ENCODE data around the gene HEPHL1. TPM values are rescaled to one million over a fixed set of nuclear protein-coding genes. Genes with fewer than 3 reads are reported as not detected.

Gene HEPHL1
- total RNA-seq, 2 donors from 2014 or later: not detected

DNA sequence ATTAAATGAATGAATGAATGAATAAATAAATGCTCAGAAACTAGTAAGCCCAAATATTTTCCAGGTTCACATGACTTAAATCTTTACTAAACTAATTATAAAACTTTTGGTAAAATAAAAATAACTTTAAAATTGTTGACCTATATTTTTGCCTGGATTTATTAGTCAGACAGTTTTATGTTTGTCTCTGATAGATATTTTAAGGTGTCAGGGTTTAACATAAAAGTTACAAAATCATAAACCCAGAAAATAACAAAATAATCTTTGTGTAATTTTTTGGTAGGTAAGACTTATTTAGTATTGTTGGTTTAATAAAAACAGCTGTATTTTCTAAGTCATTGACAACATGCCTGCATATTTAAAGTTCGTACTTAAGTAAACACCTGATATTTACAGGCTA, 27.4 kb upstream of the HEPHL1 start:
- H3K27ac Mint-ChIP-seq: no peak overlapping the region
- peaks cover 5% of the 10 kb centered on the region for H3K27me3 Mint-ChIP-seq
- DNase-seq (no peak), ATAC-seq (no peak)
- H3K9me3 ChIP-seq (ENCODE audit: control insufficient read depth, low read length, poor library complexity, severe bottlenecking): no peaks in the 10 kb centered on the region
- H3K4me3 Mint-ChIP-seq: no peak overlapping the region
- H3K4me1 Mint-ChIP-seq: no peaks in the 10 kb centered on the region
- H3K36me3 Mint-ChIP-seq (ENCODE audit: low read depth): no peaks in the 10 kb centered on the region

DNA sequence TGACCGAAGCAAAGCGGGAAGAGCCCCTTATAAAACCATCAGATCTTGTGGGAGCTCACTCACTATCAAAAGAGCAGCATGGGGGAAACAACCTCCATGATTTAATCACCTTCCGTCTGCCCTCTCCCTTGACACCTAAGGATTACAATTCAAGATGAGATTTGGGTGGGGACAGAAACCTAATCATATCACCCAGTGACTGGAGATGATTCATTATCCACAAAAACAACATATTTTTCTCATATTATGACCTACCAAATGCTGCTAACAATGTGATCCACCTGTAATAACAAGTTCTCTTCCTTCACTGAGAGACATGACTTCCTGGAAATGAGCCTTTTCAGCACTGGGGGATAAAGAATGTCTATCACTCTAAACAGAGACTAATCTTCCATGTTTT, 23.4 kb upstream of the HEPHL1 start:
- no peak for DNase-seq
- Mint-ChIP-seq H3K27me3 (no peaks in the 10 kb centered on the region), H3K4me1 (no peaks in the 10 kb centered on the region), H3K27ac (no peak overlapping the region), H3K4me3 (no peak overlapping the region), H3K36me3 (ENCODE audit: low read depth) (no peaks in the 10 kb centered on the region)
- no peaks in the 10 kb centered on the region for H3K9me3 ChIP-seq (ENCODE audit: control insufficient read depth, low read length, poor library complexity, severe bottlenecking)
- ATAC-seq: no peak

DNA sequence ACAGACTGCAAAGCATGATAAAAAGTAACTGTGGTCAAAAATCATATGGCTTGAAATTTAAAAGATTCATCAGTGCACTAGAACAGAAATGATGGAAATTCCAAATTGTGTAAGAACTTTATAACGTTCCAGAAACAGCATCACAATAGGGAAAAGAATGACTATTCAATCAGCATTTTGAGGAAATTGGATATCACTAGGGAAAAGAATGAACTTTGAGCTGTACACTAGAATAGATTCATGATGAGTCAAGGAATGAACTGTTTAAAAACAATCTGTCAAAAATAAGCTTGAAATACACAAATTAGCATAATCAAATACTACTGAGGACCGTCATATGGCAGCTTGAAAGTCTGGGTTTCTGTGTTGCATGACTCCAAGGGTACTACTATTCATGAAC, 20.5 kb upstream of the HEPHL1 start:
- no peak overlapping the region for H3K4me3 Mint-ChIP-seq
- ATAC-seq: no peak
- H3K4me1 Mint-ChIP-seq: no peaks in the 10 kb centered on the region
- H3K36me3 Mint-ChIP-seq (ENCODE audit: low read depth): no peaks in the 10 kb centered on the region
- H3K27ac Mint-ChIP-seq: no peak overlapping the region
- H3K9me3 ChIP-seq (ENCODE audit: control insufficient read depth, low read length, poor library complexity, severe bottlenecking): no peaks in the 10 kb centered on the region
- no peaks in the 10 kb centered on the region for H3K27me3 Mint-ChIP-seq
- no peak for DNase-seq

DNA sequence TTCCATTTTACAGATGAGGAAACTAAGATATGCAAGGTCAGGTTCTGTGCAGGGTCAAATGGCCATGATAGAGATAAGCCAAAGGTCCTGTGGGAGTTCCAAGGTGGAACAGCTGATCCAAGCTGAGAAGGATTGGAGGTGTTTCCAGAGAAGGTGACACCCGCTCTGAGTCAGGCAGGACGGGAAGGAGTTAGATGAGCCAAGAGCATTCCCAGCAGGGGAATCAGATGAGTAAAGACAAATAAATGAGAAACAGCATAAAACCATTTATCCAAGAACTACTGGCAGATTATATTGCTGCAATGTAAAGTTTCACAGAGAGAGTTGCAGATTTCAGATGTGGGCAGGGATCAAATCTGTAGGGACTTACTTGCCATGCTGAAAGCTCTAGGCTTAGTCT, 18.9 kb upstream of the HEPHL1 start:
- DNase-seq (no peak), ATAC-seq (no peak)
- H3K9me3 ChIP-seq (ENCODE audit: control insufficient read depth, low read length, poor library complexity, severe bottlenecking): no peaks in the 10 kb centered on the region
- Mint-ChIP-seq H3K27me3 (no peaks in the 10 kb centered on the region), H3K4me3 (no peak overlapping the region), H3K36me3 (ENCODE audit: low read depth) (no peaks in the 10 kb centered on the region), H3K4me1 (no peaks in the 10 kb centered on the region), H3K27ac (no peak overlapping the region)

- Mint-ChIP-seq H3K27me3 (no peaks in the 10 kb centered on the region), H3K4me1 (no peaks in the 10 kb centered on the region), H3K27ac (no peak overlapping the region), H3K36me3 (ENCODE audit: low read depth) (no peaks in the 10 kb centered on the region), H3K4me3 (no peak overlapping the region)
- H3K9me3 ChIP-seq (ENCODE audit: control insufficient read depth, low read length, poor library complexity, severe bottlenecking): no peaks in the 10 kb centered on the region
- no peak for DNase-seq
- no peak for ATAC-seq
These were observed 13.7 kb upstream of the HEPHL1 start for GRCh38 chr11:94007426-94007825.

- ATAC-seq (no peak), DNase-seq (no peak)
- Mint-ChIP-seq H3K36me3 (ENCODE audit: low read depth) (no peaks in the 10 kb centered on the region), H3K27ac (no peak overlapping the region), H3K4me1 (no peaks in the 10 kb centered on the region), H3K4me3 (no peak overlapping the region), H3K27me3 (no peaks in the 10 kb centered on the region)
- no peaks in the 10 kb centered on the region for H3K9me3 ChIP-seq (ENCODE audit: control insufficient read depth, low read length, poor library complexity, severe bottlenecking)
These were observed 13.2 kb upstream of the HEPHL1 start for GRCh38 chr11:94007906-94008305.

DNA sequence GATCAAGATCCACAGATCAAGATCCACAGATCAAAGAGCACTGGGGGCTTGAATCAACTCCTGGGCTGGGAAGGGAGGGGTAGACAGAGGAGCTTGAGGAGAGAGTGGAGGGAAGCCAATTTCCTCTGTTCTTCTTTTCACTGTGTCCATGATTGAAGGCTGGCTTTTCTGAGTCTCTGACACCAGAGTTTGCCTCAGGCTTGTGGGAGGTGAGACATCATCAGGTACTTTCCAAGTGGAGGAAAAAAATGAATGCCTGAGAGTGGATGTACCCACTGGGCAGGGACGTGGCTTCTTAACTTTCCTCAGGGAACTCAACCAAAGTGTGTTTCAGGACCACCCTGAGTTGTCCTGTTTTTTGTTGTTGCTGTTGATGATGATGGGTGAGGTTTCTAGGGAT, 11.0 kb upstream of the HEPHL1 start:
- no peaks in the 10 kb centered on the region for H3K27me3 Mint-ChIP-seq
- no peaks in the 10 kb centered on the region for H3K9me3 ChIP-seq (ENCODE audit: control insufficient read depth, low read length, poor library complexity, severe bottlenecking)
- ATAC-seq (no peak), DNase-seq (no peak)
- no peaks in the 10 kb centered on the region for H3K36me3 Mint-ChIP-seq (ENCODE audit: low read depth)
- no peaks in the 10 kb centered on the region for H3K4me1 Mint-ChIP-seq
- no peak overlapping the region for H3K4me3 Mint-ChIP-seq
- H3K27ac Mint-ChIP-seq: no peak overlapping the region

GRCh38 chr11:94011478-94011877, 9.7 kb upstream of the HEPHL1 start:
- H3K36me3 Mint-ChIP-seq (ENCODE audit: low read depth): no peaks in the 10 kb centered on the region
- DNase-seq (no peak), ATAC-seq (no peak)
- no peaks in the 10 kb centered on the region for H3K9me3 ChIP-seq (ENCODE audit: control insufficient read depth, low read length, poor library complexity, severe bottlenecking)
- H3K27ac Mint-ChIP-seq: no peak overlapping the region
- H3K27me3 Mint-ChIP-seq: no peaks in the 10 kb centered on the region
- no peak overlapping the region for H3K4me3 Mint-ChIP-seq
- H3K4me1 Mint-ChIP-seq: no peaks in the 10 kb centered on the region

DNA sequence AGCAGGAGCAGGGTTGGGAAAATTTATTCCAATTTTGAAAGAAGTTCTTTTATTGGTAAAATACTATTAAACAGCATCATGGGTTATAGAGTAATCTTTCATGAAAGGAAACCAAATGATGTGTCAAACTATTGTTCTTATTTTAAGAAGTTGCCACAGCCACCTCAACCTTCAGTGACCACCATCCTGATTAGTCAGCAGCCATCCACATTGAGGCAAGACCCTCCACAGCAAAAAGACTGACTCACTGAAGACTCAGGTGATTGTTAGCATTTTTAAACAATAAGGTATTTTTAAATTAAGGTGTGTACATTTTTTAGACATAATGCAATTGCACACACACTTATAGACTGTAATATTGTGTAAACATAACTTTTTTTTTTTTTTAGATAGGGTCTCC, 3.7 kb upstream of the HEPHL1 start:
- DNase-seq: no peak
- ATAC-seq: no peak
- no peaks in the 10 kb centered on the region for H3K9me3 ChIP-seq (ENCODE audit: control insufficient read depth, low read length, poor library complexity, severe bottlenecking)
- no peak overlapping the region for H3K27ac Mint-ChIP-seq
- no peaks in the 10 kb centered on the region for H3K36me3 Mint-ChIP-seq (ENCODE audit: low read depth)
- H3K4me3 Mint-ChIP-seq: no peak overlapping the region
- no peaks in the 10 kb centered on the region for H3K27me3 Mint-ChIP-seq
- H3K4me1 Mint-ChIP-seq: no peaks in the 10 kb centered on the region

GRCh38 chr11:94018721-94019120, 2.4 kb upstream of the HEPHL1 start:
- no peaks in the 10 kb centered on the region for H3K27me3 Mint-ChIP-seq
- H3K9me3 ChIP-seq (ENCODE audit: control insufficient read depth, low read length, poor library complexity, severe bottlenecking): no peaks in the 10 kb centered on the region
- DNase-seq (no peak), ATAC-seq (no peak)
- H3K36me3 Mint-ChIP-seq (ENCODE audit: low read depth): no peaks in the 10 kb centered on the region
- H3K4me3 Mint-ChIP-seq: no peak overlapping the region
- H3K27ac Mint-ChIP-seq: no peak overlapping the region
- no peaks in the 10 kb centered on the region for H3K4me1 Mint-ChIP-seq

GRCh38 chr11:94023856-94024255, 2.7 kb downstream of the HEPHL1 start:
- Mint-ChIP-seq H3K36me3 (ENCODE audit: low read depth) (no peaks in the 10 kb centered on the region), H3K27ac (no peak overlapping the region), H3K27me3 (no peaks in the 10 kb centered on the region), H3K4me1 (no peaks in the 10 kb centered on the region), H3K4me3 (no peak overlapping the region)
- ATAC-seq (no peak), DNase-seq (no peak)
- H3K9me3 ChIP-seq (ENCODE audit: control insufficient read depth, low read length, poor library complexity, severe bottlenecking): no peaks in the 10 kb centered on the region

GRCh38 chr11:94024547-94024946, 3.4 kb downstream of the HEPHL1 start:
- ATAC-seq: no peak
- Mint-ChIP-seq H3K36me3 (ENCODE audit: low read depth) (no peaks in the 10 kb centered on the region), H3K27ac (no peak overlapping the region), H3K4me3 (no peak overlapping the region), H3K4me1 (no peaks in the 10 kb centered on the region), H3K27me3 (no peaks in the 10 kb centered on the region)
- no peaks in the 10 kb centered on the region for H3K9me3 ChIP-seq (ENCODE audit: control insufficient read depth, low read length, poor library complexity, severe bottlenecking)
- DNase-seq: no peak

GRCh38 chr11:94025690-94026394, 4.7 kb downstream of the HEPHL1 start:
- H3K27ac Mint-ChIP-seq: no peak overlapping the region
- H3K4me1 Mint-ChIP-seq: no peaks in the 10 kb centered on the region
- H3K4me3 Mint-ChIP-seq: no peak overlapping the region
- H3K36me3 Mint-ChIP-seq (ENCODE audit: low read depth): no peaks in the 10 kb centered on the region
- DNase-seq: no peak
- no peak for ATAC-seq
- H3K9me3 ChIP-seq (ENCODE audit: control insufficient read depth, low read length, poor library complexity, severe bottlenecking): no peaks in the 10 kb centered on the region
- peaks cover 4% of the 10 kb centered on the region for H3K27me3 Mint-ChIP-seq

DNA sequence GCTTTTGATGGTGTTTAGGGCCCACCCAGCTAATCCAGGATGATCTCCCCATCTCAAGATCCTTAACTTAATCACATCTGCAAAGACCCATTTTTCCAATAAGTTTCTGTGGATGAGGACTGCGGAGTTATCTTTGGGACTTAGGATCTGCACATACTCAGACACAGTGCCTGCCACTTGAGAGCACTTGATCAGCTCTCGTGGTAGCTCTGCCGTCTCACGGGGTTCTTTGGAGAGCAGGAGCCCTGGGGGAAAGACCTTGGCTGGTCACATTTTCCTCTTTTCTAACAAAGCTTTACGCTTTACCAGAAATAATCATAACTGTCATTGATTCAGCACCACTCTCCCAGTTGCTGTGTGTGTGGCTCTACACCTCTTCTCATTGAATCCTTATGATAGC, 6.1 kb downstream of the HEPHL1 start:
- Mint-ChIP-seq H3K27me3 (peaks cover 4% of the 10 kb centered on the region), H3K27ac (no peak overlapping the region), H3K4me3 (no peak overlapping the region), H3K4me1 (no peaks in the 10 kb centered on the region), H3K36me3 (ENCODE audit: low read depth) (no peaks in the 10 kb centered on the region)
- ATAC-seq: no peak
- DNase-seq: no peak
- H3K9me3 ChIP-seq (ENCODE audit: control insufficient read depth, low read length, poor library complexity, severe bottlenecking): no peaks in the 10 kb centered on the region
